NCI-H1048 (cell line): Measurements from ENCODE around the gene APP.

ENCODE experiments used
- DNase-seq: peaks from one replicate; lab custom pipeline; 2025; lab: John Stamatoyannopoulos, UW

APP gene

GRCh38 chr21:25977068-25977611, 193.4 kb downstream of the APP start:
- no peak for DNase-seq

- no peak for DNase-seq
Observed at GRCh38 chr21:25974964-25975363, 195.6 kb downstream of the APP start.

- DNase-seq = no peak
Observed at GRCh38 chr21:25970254-25970930, 200.2 kb downstream of the APP start.

GRCh38 chr21:25967901-25968438, 202.6 kb downstream of the APP start:
- no peak for DNase-seq

GRCh38 chr21:25967181-25967900, 203.2 kb downstream of the APP start:
- DNase-seq = no peak

GRCh38 chr21:25965951-25966707, 204.4 kb downstream of the APP start:
- DNase-seq = no peak

- no peak for DNase-seq
Observed at GRCh38 chr21:25964926-25965325, 205.6 kb downstream of the APP start.

- DNase-seq = no peak
Observed at GRCh38 chr21:25964015-25964414, 206.6 kb downstream of the APP start.

- DNase-seq = no peak
Observed at GRCh38 chr21:25963181-25963580, 207.4 kb downstream of the APP start.

GRCh38 chr21:25961042-25961441, 209.5 kb downstream of the APP start:
- no peak for DNase-seq

GRCh38 chr21:25960402-25960801, 210.2 kb downstream of the APP start:
- DNase-seq = no peak

GRCh38 chr21:25959799-25960198, 210.8 kb downstream of the APP start:
- no peak for DNase-seq

- DNase-seq = no peak
Observed at GRCh38 chr21:25956993-25957714, 213.4 kb downstream of the APP start.

- DNase-seq = no peak
Observed at GRCh38 chr21:25955646-25956045, 214.9 kb downstream of the APP start.

GRCh38 chr21:25953659-25954058, 216.9 kb downstream of the APP start:
- no peak for DNase-seq

- DNase-seq = no peak
Observed at GRCh38 chr21:25953196-25953595, 217.4 kb downstream of the APP start.

- no peak for DNase-seq
Observed at GRCh38 chr21:25952306-25952705, 218.3 kb downstream of the APP start.

GRCh38 chr21:25949701-25950100, 220.9 kb downstream of the APP start:
- no peak for DNase-seq

GRCh38 chr21:25944672-25945213, 225.8 kb downstream of the APP start:
- no peak for DNase-seq

GRCh38 chr21:25944082-25944481, 226.5 kb downstream of the APP start:
- no peak for DNase-seq

- DNase-seq = no peak
Observed at GRCh38 chr21:25942135-25942534, 228.4 kb downstream of the APP start.

- no peak for DNase-seq
Observed at GRCh38 chr21:25939396-25939761, 231.2 kb downstream of the APP start.
